GM06990 (cell line): Measurements from ENCODE around the gene VWA1.

Source experiments
- DNase-seq: peaks from one replicate; pipeline ENCODE4 v3.0.0-alpha.2; 2011; ENCODE audit not compliant: insufficient read length; ENCODE audit errors: extremely low read depth
- H3K27me3 ChIP-seq: replicated peaks from 2 replicates; pipeline ENCODE4 v1.6.0; 2011; ENCODE audit warnings: low read length; ENCODE audit not compliant: control insufficient read depth, insufficient read depth
- H3K36me3 ChIP-seq: 2 replicates; pipeline ENCODE4 v1.5.1; 2011; ENCODE audit warnings: low read length; ENCODE audit not compliant: control insufficient read depth, insufficient read depth
- H3K4me3 ChIP-seq: replicated peaks from 2 replicates; pipeline ENCODE4 v1.5.1; 2011; ENCODE audit warnings: low read depth, mild to moderate bottlenecking, control low read depth, low read length
- CTCF ChIP-seq: IDR thresholded peaks from 2 replicates; pipeline ENCODE4 v1.5.1; 2011; ENCODE audit warnings: low read length, control low read depth, mild to moderate bottlenecking, inconsistent platforms; ENCODE audit not compliant: insufficient read depth, poor library complexity, severe bottlenecking

VWA1 gene

GRCh38 chr1:1418464-1419362 lies 16.8 kb upstream of the VWA1 start:
- Histone ChIP-seq H3K36me3 (no peaks in the 10 kb centered on the region), H3K27me3 (no peaks in the 10 kb centered on the region), H3K4me3 (no peak overlapping the region)
- DNase-seq: no peak
- no peak for TF ChIP-seq CTCF

- Histone ChIP-seq H3K27me3 (no peaks in the 10 kb centered on the region), H3K36me3 (no peaks in the 10 kb centered on the region), H3K4me3 (no peak overlapping the region)
- no peak for TF ChIP-seq CTCF
- DNase-seq: no peak
These were observed 16.1 kb upstream of the VWA1 start for GRCh38 chr1:1419363-1419812.

GRCh38 chr1:1419813-1420653 lies 15.5 kb upstream of the VWA1 start:
- no peaks in the 10 kb centered on the region for H3K36me3 ChIP-seq
- H3K27me3 ChIP-seq: no peaks in the 10 kb centered on the region
- no peak for DNase-seq
- TF ChIP-seq CTCF: no peak
- H3K4me3 ChIP-seq: no peak overlapping the region

GRCh38 chr1:1420654-1421141 lies 14.8 kb upstream of the VWA1 start:
- no peak for TF ChIP-seq CTCF
- H3K36me3 ChIP-seq: no peaks in the 10 kb centered on the region
- no peak overlapping the region for H3K4me3 ChIP-seq
- no peaks in the 10 kb centered on the region for H3K27me3 ChIP-seq
- no peak for DNase-seq

GRCh38 chr1:1421147-1421906 lies 14.2 kb upstream of the VWA1 start, which contains the start of gene ANKRD65:
Gene ANKRD65, minus strand, starts transcription at chr1:1421276. Its CDS starts 271 bp downstream, at chr1:1421005.
- no peak for DNase-seq
- Histone ChIP-seq H3K27me3 (no peaks in the 10 kb centered on the region), H3K36me3 (no peaks in the 10 kb centered on the region), H3K4me3 (no peak within 1 kb of the TSS)
- TF ChIP-seq CTCF: no peak
